Stomach smooth muscle (tissue), 2 donors: ENCODE results near the gene PLRG1.
"Not testable (repeated sequence)": the region's sequence is repeated elsewhere in the genome, so short reads cannot be mapped to it uniquely, and the experiment has no call there.

ENCODE experiments used
- H3K27ac ChIP-seq: one replicate; pipeline ENCODE4 v1.7.0; 2013; ENCODE audit warnings: mild to moderate bottlenecking, low read length, inconsistent platforms
- H3K27me3 ChIP-seq, 2 donors: one replicate each; pipeline ENCODE4 v1.7.0; 2013; ENCODE audit warnings: low read length in 2 of 2; ENCODE audit not compliant: insufficient read depth in 2 of 2, control insufficient read depth in 1 of 2
- H3K36me3 ChIP-seq, 2 donors: one replicate each; pipeline ENCODE4 v1.7.0; 2013; ENCODE audit warnings: low read length in 2 of 2; ENCODE audit not compliant: control insufficient read depth in 2 of 2, insufficient read depth in 2 of 2
- H3K4me1 ChIP-seq: one replicate; pipeline ENCODE4 v1.7.0; 2013; ENCODE audit warnings: low read length; ENCODE audit not compliant: control insufficient read depth, insufficient read depth
- H3K4me3 ChIP-seq, 2 donors: one replicate each; pipeline ENCODE4 v1.7.0; 2013; ENCODE audit warnings: low read length in 2 of 2
- H3K9ac ChIP-seq, 2 donors: one replicate each; pipeline ENCODE4 v1.7.0; 2013; ENCODE audit warnings: low read length in 2 of 2, mild to moderate bottlenecking in 1 of 2
- H3K9me3 ChIP-seq, 2 donors: one replicate each; pipeline ENCODE4 v1.7.0; 2013; ENCODE audit warnings: low read length in 2 of 2; ENCODE audit not compliant: control insufficient read depth in 2 of 2
- donor health status: healthy.
- donor health status: Pancreatic carcinoma.

Gene PLRG1

DNA sequence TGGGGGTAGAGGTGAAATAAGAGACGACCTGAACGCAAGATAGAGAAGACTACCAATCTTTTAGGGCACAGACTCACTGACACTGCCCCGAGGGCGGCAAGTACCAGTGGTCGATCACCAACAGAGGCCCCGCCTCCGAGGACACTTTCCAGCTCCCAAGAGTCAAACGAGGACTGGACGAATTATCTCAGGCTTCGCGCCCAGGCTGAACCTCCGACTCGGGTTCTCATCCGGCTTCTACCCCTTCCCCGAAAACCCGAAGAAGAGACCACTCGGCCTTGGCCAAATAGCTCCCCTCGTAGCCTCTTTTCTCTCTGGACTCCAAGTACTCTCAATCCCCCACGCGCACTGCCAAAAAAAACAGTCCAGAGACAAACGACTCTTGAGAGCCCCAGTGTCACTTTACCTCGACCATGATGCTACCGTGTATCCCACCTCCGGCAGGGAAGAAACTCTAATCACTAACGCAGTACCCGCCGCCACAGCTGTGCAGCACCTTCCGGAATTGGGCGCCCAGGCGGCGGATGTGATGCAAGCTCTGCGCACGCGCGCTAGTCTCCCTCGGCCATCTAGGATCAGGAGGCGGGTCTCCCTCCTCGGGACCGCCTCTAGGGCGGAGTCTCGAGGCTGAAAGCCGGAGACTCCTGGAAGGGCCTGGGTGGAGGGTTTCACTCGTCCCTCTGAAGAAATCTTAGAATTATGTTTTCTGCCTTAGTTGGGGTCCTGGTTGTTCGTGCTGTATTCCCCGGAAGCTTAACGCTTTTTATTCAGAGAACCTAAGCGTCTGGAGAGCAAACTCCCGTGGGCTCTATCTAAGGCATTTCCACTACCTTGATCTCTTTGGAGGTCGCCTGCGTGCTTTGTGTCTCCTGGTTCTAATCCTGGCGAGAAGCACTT lies at the start of gene PLRG1:
PLRG1 (minus strand) TSS at position 507 of the 897 bp plus-strand sequence; CDS start at position 415, 92 bp downstream.
- peaks cover 11% of the 10 kb centered on the region for H3K4me1 ChIP-seq
- H3K4me3 ChIP-seq = peak within 1 kb of the TSS; percentile 92 to 97
- H3K9me3 ChIP-seq = no peaks in the 10 kb centered on the region
- H3K36me3 ChIP-seq = peaks cover 10 to 21% of the 10 kb centered on the region in 2 donors
- H3K27ac ChIP-seq = peak within 1 kb of the TSS; percentile 79
- peak within 1 kb of the TSS; percentile 92 for H3K9ac ChIP-seq
- H3K27me3 ChIP-seq = no peaks in the 10 kb centered on the region

GRCh38 chr4:154597798-154598774 lies 47.9 kb upstream of the PLRG1 start:
- Histone ChIP-seq H3K4me1 (no peaks in the 10 kb centered on the region), H3K27me3 (no peaks in the 10 kb centered on the region), H3K9ac (no peak overlapping the region)

GRCh38 chr4:154597281-154597680 lies 47.1 kb upstream of the PLRG1 start:
- not testable (repeated sequence) for H3K9me3 ChIP-seq, H3K27me3 ChIP-seq, H3K36me3 ChIP-seq, H3K4me3 ChIP-seq, H3K4me1 ChIP-seq, H3K27ac ChIP-seq, H3K9ac ChIP-seq

More at GRCh38 chr4:154597798-154598774, 47.9 kb upstream of the PLRG1 start:
- no peak overlapping the region for H3K4me3 ChIP-seq
- no peaks in the 10 kb centered on the region for H3K9me3 ChIP-seq
- no peaks in the 10 kb centered on the region for H3K36me3 ChIP-seq
- H3K27ac ChIP-seq = no peak overlapping the region

DNA sequence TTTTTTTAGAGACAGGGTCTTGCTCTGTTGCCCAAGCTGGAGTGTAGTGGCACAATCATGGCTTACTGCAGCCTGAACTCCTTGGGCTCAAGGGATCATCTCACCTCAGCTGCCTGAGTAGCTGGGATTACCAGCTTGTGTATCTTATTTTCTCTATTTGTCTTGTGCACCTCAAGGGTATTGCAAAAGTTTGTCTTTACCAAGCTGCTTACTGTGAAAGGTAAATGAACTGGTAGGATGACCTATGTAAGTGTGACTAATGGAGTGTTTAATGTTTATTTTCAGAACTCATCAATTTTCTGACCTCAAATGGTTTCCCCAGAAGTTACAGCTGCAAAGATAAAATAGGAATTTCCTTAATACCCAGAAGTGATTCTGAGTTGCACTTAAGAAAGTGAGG lies 45.6 kb upstream of the PLRG1 start:
- Histone ChIP-seq H3K9ac (no peak overlapping the region), H3K4me1 (no peaks in the 10 kb centered on the region), H3K4me3 (no peak overlapping the region), H3K9me3 (no peaks in the 10 kb centered on the region), H3K27me3 (no peaks in the 10 kb centered on the region), H3K27ac (no peak overlapping the region), H3K36me3 (no peaks in the 10 kb centered on the region)

- H3K27ac ChIP-seq, H3K9ac ChIP-seq, H3K27me3 ChIP-seq, H3K4me1 ChIP-seq, H3K9me3 ChIP-seq, H3K4me3 ChIP-seq, H3K36me3 ChIP-seq: not testable (repeated sequence)
These were observed 44.1 kb upstream of the PLRG1 start for GRCh38 chr4:154594343-154594742.

- Histone ChIP-seq H3K9ac (no peak overlapping the region), H3K27me3 (no peaks in the 10 kb centered on the region), H3K4me1 (no peaks in the 10 kb centered on the region), H3K27ac (no peak overlapping the region), H3K36me3 (no peaks in the 10 kb centered on the region), H3K4me3 (no peak overlapping the region), H3K9me3 (no peaks in the 10 kb centered on the region)
These were observed 43.7 kb upstream of the PLRG1 start for GRCh38 chr4:154593868-154594267.

DNA sequence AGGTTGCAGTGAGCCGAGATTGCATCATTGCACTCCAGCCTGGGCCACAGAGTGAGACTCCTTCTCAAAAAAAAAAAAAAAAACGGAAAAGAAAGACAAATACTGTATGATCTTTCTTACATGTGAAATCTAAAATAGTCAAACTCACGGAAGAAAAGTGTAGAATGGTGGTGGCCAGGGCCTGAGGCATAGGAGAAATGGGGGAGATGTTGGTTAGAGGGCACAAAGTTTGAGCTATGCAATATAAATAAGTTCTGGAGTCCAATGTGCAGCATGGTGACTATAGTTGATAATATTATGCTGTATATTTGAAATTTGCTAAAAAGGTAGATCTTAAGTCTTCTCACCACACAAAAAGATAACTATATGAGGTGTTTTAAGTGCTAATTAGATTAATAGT lies 41.7 kb upstream of the PLRG1 start:
- Histone ChIP-seq H3K4me3 (no peak overlapping the region), H3K27ac (no peak overlapping the region), H3K9ac (no peak overlapping the region), H3K36me3 (no peaks in the 10 kb centered on the region), H3K9me3 (no peaks in the 10 kb centered on the region), H3K27me3 (no peaks in the 10 kb centered on the region), H3K4me1 (no peaks in the 10 kb centered on the region)

DNA sequence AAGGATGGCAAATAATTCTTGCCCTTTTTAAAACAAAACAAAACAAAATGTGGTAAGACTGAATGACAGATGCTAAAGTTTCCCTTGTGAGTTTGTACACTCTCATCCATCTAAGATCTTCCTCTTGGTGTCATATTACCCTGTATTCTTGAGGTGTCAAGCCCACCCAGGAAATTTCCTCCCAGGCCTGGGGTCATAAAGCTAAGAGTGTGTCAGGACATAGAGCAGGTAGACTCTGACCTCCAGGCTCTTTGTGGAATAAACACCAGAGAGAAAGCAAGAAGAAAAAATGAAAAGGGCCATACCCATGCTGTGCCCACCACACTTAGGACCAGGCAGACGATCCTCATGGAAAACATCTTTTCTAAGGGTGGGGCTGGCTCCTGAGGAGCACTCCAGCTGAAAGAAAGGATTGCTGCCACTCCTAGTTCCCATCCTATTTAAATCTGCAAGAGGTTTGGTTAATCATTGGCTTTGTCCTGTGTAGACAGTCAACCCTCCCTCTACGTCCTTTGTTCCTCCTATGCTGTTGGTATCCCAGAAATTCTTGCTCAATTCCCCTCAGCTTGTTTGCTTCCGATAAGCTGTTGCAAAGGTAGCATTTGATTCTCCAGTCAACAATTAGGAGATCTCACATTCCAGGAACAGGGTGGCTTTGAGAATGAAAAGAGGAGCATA lies 40.3 kb upstream of the PLRG1 start, which contains the start of gene FGA:
FGA (minus strand) TSS at position 414 of the 678 bp plus-strand sequence; CDS start at position 359, 55 bp downstream.
- H3K27me3 ChIP-seq = no peaks in the 10 kb centered on the region
- H3K9me3 ChIP-seq = no peaks in the 10 kb centered on the region
- H3K4me1 ChIP-seq = no peaks in the 10 kb centered on the region
- no peak within 1 kb of the TSS for H3K9ac ChIP-seq
- H3K4me3 ChIP-seq = no peak within 1 kb of the TSS
- no peak within 1 kb of the TSS for H3K27ac ChIP-seq
- H3K36me3 ChIP-seq = no peaks in the 10 kb centered on the region

GRCh38 chr4:154589296-154590197 lies 39.3 kb upstream of the PLRG1 start:
- Histone ChIP-seq H3K27me3 (no peaks in the 10 kb centered on the region), H3K27ac (no peak overlapping the region), H3K9ac (no peak overlapping the region), H3K4me3 (no peak overlapping the region), H3K4me1 (no peaks in the 10 kb centered on the region), H3K36me3 (no peaks in the 10 kb centered on the region), H3K9me3 (no peaks in the 10 kb centered on the region)
